NCI-H2107 treated with DMSO at 0.1 percent for 48 hours (cell line): Measurements from ENCODE around the gene PLCG2.
"Not testable (repeated sequence)": the region's sequence is repeated elsewhere in the genome, so short reads cannot be mapped to it uniquely, and the experiment has no call there.

Experiments used
- DNase-seq: peaks from one replicate; lab custom pipeline; 2025; ENCODE audit not compliant: unreplicated experiment; lab: John Stamatoyannopoulos, UW

Gene PLCG2

GRCh38 chr16:81934711-81935110, 155.6 kb downstream of the PLCG2 start:
- not testable (repeated sequence) for DNase-seq

- DNase-seq, result no peak
These were observed 157.3 kb downstream of the PLCG2 start for GRCh38 chr16:81936209-81937000.

GRCh38 chr16:81937305-81938038, 158.4 kb downstream of the PLCG2 start:
- DNase-seq, result peak; percentile 36

GRCh38 chr16:81938326-81939163, 159.5 kb downstream of the PLCG2 start:
- DNase-seq, result no peak

- peak; percentile 6 for DNase-seq
These were observed 160.3 kb downstream of the PLCG2 start for GRCh38 chr16:81939164-81940056.

GRCh38 chr16:81940781-81941560, 161.9 kb downstream of the PLCG2 start:
- peak; percentile 29 for DNase-seq

- no peak for DNase-seq
These were observed 163.0 kb downstream of the PLCG2 start for GRCh38 chr16:81942007-81942601.

GRCh38 chr16:81945665-81946064, 166.6 kb downstream of the PLCG2 start:
- DNase-seq, result no peak

GRCh38 chr16:81946206-81946605, 167.1 kb downstream of the PLCG2 start:
- DNase-seq, result no peak

- DNase-seq, result no peak
These were observed 172.5 kb downstream of the PLCG2 start for GRCh38 chr16:81951564-81951963.

GRCh38 chr16:81956213-81956948, 177.3 kb downstream of the PLCG2 start:
- DNase-seq, result no peak

- DNase-seq, result no peak
These were observed 185.7 kb downstream of the PLCG2 start for GRCh38 chr16:81964808-81965207.

- no peak for DNase-seq
These were observed 188.3 kb downstream of the PLCG2 start for GRCh38 chr16:81967358-81967757.

GRCh38 chr16:81971853-81972252, 192.8 kb downstream of the PLCG2 start:
- no peak for DNase-seq

GRCh38 chr16:81973737-81974136, 194.6 kb downstream of the PLCG2 start:
- peak; percentile 19 for DNase-seq

- DNase-seq, result no peak
These were observed 196.5 kb downstream of the PLCG2 start for GRCh38 chr16:81975637-81976036.

GRCh38 chr16:81977335-81977942, 198.3 kb downstream of the PLCG2 start:
- not testable (repeated sequence) for DNase-seq

GRCh38 chr16:81987121-81987520, 208.0 kb downstream of the PLCG2 start:
- DNase-seq, result no peak
